Peyer's patch (tissue), 4 donors: ENCODE measurements around the gene NFKBIE. TPM values are rescaled to one million over a fixed set of nuclear protein-coding genes. Genes with fewer than 3 reads are reported as not detected.

Experiments
- DNase-seq, 3 donors: peaks; one replicate each; pipeline ENCODE4 v3.0.0-alpha.2; 2017 to 2019
- H3K27ac ChIP-seq, 4 donors: fragments of 200-600 bp; sonication (generic); one replicate each; pipeline ENCODE4 v1.5.1; 2016 to 2019
- H3K27me3 ChIP-seq, 2 donors: fragments of 200-600 bp; sonication (generic); one replicate each; pipeline ENCODE4 v1.5.1; 2019
- H3K36me3 ChIP-seq, 3 donors: fragments of 200-600 bp; sonication (generic); one replicate each; pipeline ENCODE4 v1.5.1; 2016 to 2019
- H3K4me1 ChIP-seq, 4 donors: fragments of 200-600 bp; sonication (generic); one replicate each; pipeline ENCODE4 v1.5.1; 2016 to 2019
- H3K4me3 ChIP-seq, 4 donors: fragments of 200-600 bp; sonication (generic); 1 replicate in 3 of 4; 2 replicates in 1 of 4; pipeline ENCODE4 v1.5.1; 2016 to 2019; ENCODE audit warnings: mild to moderate bottlenecking in 1 of 4
- H3K9me3 ChIP-seq, 4 donors: fragments of 200-600 bp; sonication (generic); one replicate each; pipeline ENCODE4 v1.5.1; 2016 to 2019; ENCODE audit warnings: mild to moderate bottlenecking in 1 of 4
- CTCF ChIP-seq, 6 experiments: fragments of 450-650 bp in 4 of 6; fragments of 200-600 bp in 2 of 6; sonication (generic) in 1 of 6; IDR thresholded peaks; one replicate each; pipeline ENCODE4 v1.5.1; 2017 to 2019; ENCODE audit warnings: antibody characterized with exemption in 6 of 6, mild to moderate bottlenecking in 3 of 6, moderate library complexity in 1 of 6
- POLR2A ChIP-seq, 2 donors: fragments of 450-650 bp; IDR thresholded peaks; one replicate each; pipeline ENCODE4 v1.5.1; 2017; ENCODE audit warnings: antibody characterized with exemption in 2 of 2, mild to moderate bottlenecking in 2 of 2, moderate library complexity in 2 of 2
- small RNA-seq, 2 donors: library from RNA; depleted of rRNA; stranded (forward); fragments of <200 nt; gene quantifications; one replicate each; pipeline ENCODE3, GENCODE V24; 2016
- total RNA-seq, 4 donors: library from RNA; depleted of rRNA; stranded (reverse); fragments of >200 nt; gene quantifications; one replicate each; pipeline ENCODE4 v1.1.0, GENCODE V29; 2016

Gene NFKBIE
- total RNA-seq, 4 donors from 2014 or later: 16.9 to 36.3 (median 24.9) TPM

DNA sequence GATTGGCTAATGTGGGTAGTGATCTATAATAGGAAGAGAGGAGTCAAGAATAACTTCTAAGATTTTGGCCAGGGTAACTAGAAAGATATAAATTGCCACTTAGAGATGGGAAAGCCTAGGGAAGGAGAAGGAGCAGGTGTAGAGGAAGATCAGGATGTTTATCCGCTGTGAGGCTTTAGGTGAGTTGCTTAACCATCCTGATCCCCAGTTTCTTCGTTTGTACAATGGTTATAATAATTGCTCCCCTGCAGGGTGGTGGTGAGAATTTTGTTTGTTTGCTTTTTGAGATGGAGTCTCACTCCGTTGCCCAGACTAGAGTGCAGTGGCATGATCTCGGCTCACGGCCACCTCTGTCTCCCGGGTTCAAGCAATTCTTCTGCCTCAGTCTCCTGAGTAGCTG is 51.0 kb downstream of the NFKBIE start:
- TF ChIP-seq POLR2A (IDR thresholded peaks at IDR 0.05): no peak
- TF ChIP-seq CTCF (IDR thresholded peaks at IDR 0.05): no peak
- no peak overlapping the region for H3K4me3 ChIP-seq
- no peaks in the 10 kb centered on the region for H3K27me3 ChIP-seq
- no peaks in the 10 kb centered on the region for H3K36me3 ChIP-seq
- H3K9me3 ChIP-seq: no peaks in the 10 kb centered on the region
- no peak for DNase-seq
- peaks cover 0 to 28% (median 8%) of the 10 kb centered on the region in 4 donors for H3K4me1 ChIP-seq
- H3K27ac ChIP-seq: no peak overlapping the region

GRCh38 chr6:44211284-44211683 is 54.1 kb downstream of the NFKBIE start:
- TF ChIP-seq POLR2A (IDR thresholded peaks at IDR 0.05): no peak
- TF ChIP-seq CTCF (IDR thresholded peaks at IDR 0.05): no peak
- Histone ChIP-seq H3K4me3 (no peak overlapping the region), H3K36me3 (no peaks in the 10 kb centered on the region), H3K27me3 (no peaks in the 10 kb centered on the region), H3K9me3 (no peaks in the 10 kb centered on the region), H3K27ac (no peak overlapping the region), H3K4me1 (no peaks in the 10 kb centered on the region)
- no peak for DNase-seq

Small RNA genes lying within 50 kb of the gene (small RNA-seq; reads per million reads assigned to genes)
- gene RN7SL811P: 0 reads per million in 2 donors

Other genes starting within 250 kb of the NFKBIE start
- 10 to 100 TPM; 35.5 to 51.1 (median 42.6) TPM for gene MRPL14, start 138.1 kb downstream of the NFKBIE start, total RNA-seq
- gene TMEM63B, start 138.0 kb downstream of the NFKBIE start, total RNA-seq: 10 to 100 TPM; 56.9 to 92.1 (median 81.9) TPM
- gene CAPN11, start 106.7 kb downstream of the NFKBIE start, total RNA-seq: 10 to 100 TPM in 1 of 4 donors, 1 to 10 TPM in 1, under 1 TPM in 1, not detected in 1; 0.67 to 16.5 (median 4.9) TPM
- gene MYMX, start 48.6 kb downstream of the NFKBIE start, total RNA-seq: not detected
- gene SLC29A1, start 42.0 kb downstream of the NFKBIE start, total RNA-seq: 10 to 100 TPM in 3 of 4 donors, 1 to 10 TPM in 1; 4.4 to 25.6 (median 19.5) TPM
- 100 to 1,000 TPM; 181 to 330 (median 254) TPM for gene HSP90AB1, start 18.4 kb downstream of the NFKBIE start, total RNA-seq
- gene SLC35B2, start 8.0 kb downstream of the NFKBIE start, total RNA-seq: 10 to 100 TPM; 10.7 to 35.2 (median 26.5) TPM
- under 1 TPM in 2 of 4 donors, not detected in 2; 0.27 to 0.57 TPM for gene TMEM151B, start 4.9 kb upstream of the NFKBIE start, total RNA-seq
- 10 to 100 TPM; 31.5 to 54.7 (median 37.6) TPM for gene AARS2, start 47.8 kb upstream of the NFKBIE start, total RNA-seq
- not detected for gene SPATS1, start 77.1 kb upstream of the NFKBIE start, total RNA-seq
- gene CDC5L, start 122.2 kb upstream of the NFKBIE start, total RNA-seq: 10 to 100 TPM in 3 of 4 donors, 1 to 10 TPM in 1; 9.9 to 23.1 (median 15.3) TPM